GM12878 (cell line): ENCODE data around the gene TRABD2B. TPM values are rescaled to one million over a fixed set of nuclear protein-coding genes. Genes with fewer than 3 reads are reported as not detected.

ENCODE experiments used
- ATAC-seq: fragments of 200-7000 bp; cut with Tn5 transposase; 3 replicates; pipeline ENCODE4 v1.9.1; 2020; ENCODE audit warnings: mild to moderate bottlenecking, moderate library complexity
- BruUV-seq: library from RNA; stranded (reverse); fragments of 400-500 nt; replicated peaks from 2 replicates; lab custom pipeline; 2021; lab: Mats Ljungman, UMichigan
- CTCF ChIA-PET: fragments of 300-600 bp; sonication (Branson Sonifier 250); formaldehyde crosslinking; extraction: SDS; loops from one replicate; lab custom pipeline; 2021; ENCODE audit warnings: inconsistent platforms; lab: Yijun Ruan, JAX
- POLR2A ChIA-PET: fragments of 350-600 bp; formaldehyde crosslinking; extraction: SDS; loops from one replicate; lab custom pipeline; 2021; ENCODE audit warnings: inconsistent platforms; lab: Charles Lee
- RAD21 ChIA-PET: fragments of 300-600 bp; sonication (Branson Sonifier 250); formaldehyde crosslinking; loops from one replicate; lab custom pipeline; 2023; ENCODE audit warnings: antibody characterized with exemption; ENCODE audit not compliant: unreplicated experiment; lab: Charles Lee
- SMC1A ChIA-PET: fragments of 300-600 bp; sonication (Branson Sonifier 250); formaldehyde crosslinking; loops from one replicate; lab custom pipeline; 2023; ENCODE audit not compliant: unreplicated experiment, uncharacterized antibody; lab: Charles Lee
- DNase-seq: peaks from one replicate; pipeline ENCODE4 v3.0.0-alpha.2; 2011; ENCODE audit warnings: low read depth, low spot score
- FAIRE-seq: peaks from 3 replicates; lab custom pipeline; 2011; peaks lifted over from hg19 to GRCh38; lab: Jason Lieb, UNC
- H2AFZ ChIP-seq: 2 replicates; pipeline ENCODE4 v1.6.0; 2011; ENCODE audit warnings: low read depth, low read length, control low read depth; ENCODE audit not compliant: control insufficient read depth
- H3K27ac ChIP-seq: 2 replicates; pipeline ENCODE4 v1.5.1; 2011; ENCODE audit warnings: control low read depth; ENCODE audit not compliant: control insufficient read depth, insufficient read depth
- H3K27me3 ChIP-seq, 2 experiments: replicated peaks in 1 of 2; 2 replicates each; pipeline versions ENCODE4 v1.6.0 to v1.6.1; 2011; ENCODE audit warnings: low read length in 1 of 2; ENCODE audit not compliant: control insufficient read depth in 2 of 2, insufficient read depth in 2 of 2
- H3K36me3 ChIP-seq, 2 experiments: 2 replicates each; pipeline ENCODE4 v1.5.1; 2011; ENCODE audit warnings: low read length in 1 of 2; ENCODE audit not compliant: control insufficient read depth in 2 of 2, insufficient read depth in 2 of 2
- H3K4me1 ChIP-seq: 2 replicates; pipeline ENCODE4 v1.6.1; 2011; ENCODE audit warnings: mild to moderate bottlenecking, low read length, moderate library complexity, mixed read lengths; ENCODE audit not compliant: control insufficient read depth, insufficient read depth
- H3K4me2 ChIP-seq: 2 replicates; pipeline ENCODE4 v1.6.0; 2011; ENCODE audit warnings: control low read depth; ENCODE audit not compliant: control insufficient read depth, insufficient read depth
- H3K4me3 ChIP-seq: fragments of 200-600 bp; sonication (generic); 2 replicates; pipeline ENCODE4 v1.5.1; 2016
- H3K79me2 ChIP-seq: 2 replicates; pipeline ENCODE4 v1.6.0; 2011; ENCODE audit warnings: low read length; ENCODE audit not compliant: control insufficient read depth, insufficient read depth
- H3K9ac ChIP-seq: 2 replicates; pipeline ENCODE4 v1.8.0; 2011; ENCODE audit warnings: low read length, control low read depth, mixed read lengths; ENCODE audit not compliant: control insufficient read depth, insufficient read depth
- H3K9me3 ChIP-seq: replicated peaks from 3 replicates; pipeline ENCODE4 v1.5.1; 2011; ENCODE audit warnings: mild to moderate bottlenecking, low read length; ENCODE audit not compliant: control insufficient read depth, insufficient read depth
- H4K20me1 ChIP-seq: 2 replicates; pipeline ENCODE4 v1.6.0; 2011; ENCODE audit not compliant: control insufficient read depth, insufficient read depth
- IKZF1 ChIP-seq: fragments of 450-650 bp; conservative IDR thresholded peaks from 2 replicates; pipeline ENCODE4 v1.6.1; 2017; ENCODE audit warnings: antibody characterized with exemption, mild to moderate bottlenecking
- MYC ChIP-seq: IDR thresholded peaks from 2 replicates; pipeline ENCODE4 v1.6.1; 2011; ENCODE audit warnings: mild to moderate bottlenecking, low read length, moderate library complexity, inconsistent platforms; ENCODE audit not compliant: insufficient read depth, insufficient replicate concordance, insufficient read length, severe bottlenecking
- STAT1 ChIP-seq: fragments of 450-650 bp; conservative IDR thresholded peaks from 2 replicates; pipeline ENCODE4 v1.6.1; 2014; ENCODE audit warnings: antibody characterized with exemption, mild to moderate bottlenecking
- TCF12 ChIP-seq: IDR thresholded peaks from 2 replicates; pipeline ENCODE4 v1.6.1; 2011; ENCODE audit warnings: low read depth, mild to moderate bottlenecking, low read length
- TCF3 ChIP-seq: IDR thresholded peaks from 2 replicates; pipeline ENCODE4 v1.6.1; 2012; ENCODE audit warnings: low read depth, mild to moderate bottlenecking, low read length, borderline replicate concordance; ENCODE audit not compliant: insufficient read depth
- ZBED1 ChIP-seq: IDR thresholded peaks from 2 replicates; pipeline ENCODE4 v1.6.1; 2016; ENCODE audit warnings: borderline replicate concordance
- ZZZ3 ChIP-seq: IDR thresholded peaks from 2 replicates; pipeline ENCODE4 v1.6.1; 2011; ENCODE audit warnings: low read depth; ENCODE audit not compliant: control insufficient read depth, insufficient read length
- WGBS: methylation state at CpG from one replicate; pipeline ENCODE4 v1.1.6; 2016; ENCODE audit warnings: low lambda C conversion rate; ENCODE audit not compliant: insufficient replicate concordance, insufficient coverage; ENCODE audit errors: missing lambda C conversion rate; 5-methylcytosine and 5-hydroxymethylcytosine counted together
- in situ Hi-C: fragments of 300-500 bp; cut with MboI; formaldehyde crosslinking; loops from 9 replicates; pipeline ENCODE4 v1.14.3; 2018; ENCODE audit warnings: mixed read lengths
- intact Hi-C: fragments of 100-400 bp; cut with micrococcal nuclease; formaldehyde crosslinking; loops from one replicate; pipeline ENCODE4 v1.14.2; 2022; ENCODE audit not compliant: unreplicated experiment
- polyA plus RNA-seq, 11 experiments: library from polyadenylated mRNA; depleted of rRNA in 4 of 11; unstranded in 6 of 11; stranded (reverse) in 5 of 11; fragments of >200 nt; fragmentation: Nextera tagmentation in 4 of 11; fragmentation: Illumina TruSeq in 1 of 11; extraction: Ambion mirVana in 4 of 11; extraction: Trizol in 1 of 11; gene quantifications; 1 replicate in 1 of 11; 2 replicates in 10 of 11; pipeline versions ENCODE4 v1.2.1 to v1.2.3, GENCODE V29; 2011 to 2016; ENCODE audit warnings: inconsistent platforms in 2 of 11, missing spikeins in 2 of 11, low read depth in 1 of 11
- total RNA-seq, 4 experiments: library from RNA; depleted of rRNA in 3 of 4; stranded (reverse); fragments of >200 nt in 3 of 4; fragmentation: Illumina TruSeq in 1 of 4; extraction: Trizol in 1 of 4; gene quantifications; 2 replicates each; pipeline versions ENCODE4 v1.2.1 to v1.2.3, GENCODE V29; 2013 to 2021
- TF ChIP-seq, protein P1 (sequence below): IDR thresholded peaks from 2 replicates; pipeline ENCODE4 v1.6.1; 2012; ENCODE audit warnings: low read depth, low read length, improper control_type of control experiment
- TF ChIP-seq, protein P2 (sequence below): fragments of 450-650 bp; IDR thresholded peaks from 2 replicates; pipeline ENCODE4 v1.6.1; 2017; ENCODE audit warnings: mild to moderate bottlenecking, low read depth, inconsistent platforms; ENCODE audit not compliant: poor library complexity, severe bottlenecking

Gene TRABD2B
- total and polyA plus RNA-seq, 10 of the 15 experiments (the other 5 are each of a cell fraction or from before 2014, with no cell fraction given), result not detected

DNA sequence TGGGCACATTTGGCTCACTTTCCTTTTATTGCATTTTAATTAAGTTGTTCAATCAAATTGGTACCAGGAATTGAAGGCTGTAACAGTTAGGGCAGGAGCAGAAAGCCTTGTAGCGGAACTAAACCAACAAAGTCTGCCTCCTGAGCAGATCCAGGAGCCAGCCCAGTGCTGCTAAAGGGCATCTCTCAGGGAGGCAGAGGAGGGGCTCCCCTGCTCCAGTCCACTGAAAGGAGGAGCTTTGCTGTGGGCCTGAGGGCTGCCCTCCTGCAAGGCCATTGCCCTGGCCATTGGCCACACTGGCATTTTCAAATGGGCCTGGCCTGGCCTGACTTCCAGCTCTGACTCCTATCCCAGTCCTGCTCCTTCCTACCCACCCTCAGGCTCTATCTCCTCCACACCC is 3.7 kb upstream of the TRABD2B start:
- CTCF ChIA-PET, result interaction anchor here (4.1 kb wide), 1 partner anchor 61 kb away, joined by 38 read pairs; no protein-coding TSS in a partner anchor
- Histone ChIP-seq H3K79me2 (no peaks in the 10 kb centered on the region), H3K27me3 (peaks cover 0 to 4% of the 10 kb centered on the region in 2 experiments; a peak in 3 of 4 replicates), H2AFZ (no peak overlapping the region), H3K4me3 (no peak overlapping the region), H3K4me1 (no peaks in the 10 kb centered on the region), H3K9ac (no peak overlapping the region), H3K4me2 (no peak overlapping the region), H4K20me1 (no peaks in the 10 kb centered on the region), H3K27ac (no peak overlapping the region), H3K36me3 (no peaks in the 10 kb centered on the region), H3K9me3 (no peaks in the 10 kb centered on the region)
- BruUV-seq, result no TSS peak
- RAD21 ChIA-PET, result no interaction called here
- TF ChIP-seq IKZF1, result no peak
- TF ChIP-seq, protein P1, sequence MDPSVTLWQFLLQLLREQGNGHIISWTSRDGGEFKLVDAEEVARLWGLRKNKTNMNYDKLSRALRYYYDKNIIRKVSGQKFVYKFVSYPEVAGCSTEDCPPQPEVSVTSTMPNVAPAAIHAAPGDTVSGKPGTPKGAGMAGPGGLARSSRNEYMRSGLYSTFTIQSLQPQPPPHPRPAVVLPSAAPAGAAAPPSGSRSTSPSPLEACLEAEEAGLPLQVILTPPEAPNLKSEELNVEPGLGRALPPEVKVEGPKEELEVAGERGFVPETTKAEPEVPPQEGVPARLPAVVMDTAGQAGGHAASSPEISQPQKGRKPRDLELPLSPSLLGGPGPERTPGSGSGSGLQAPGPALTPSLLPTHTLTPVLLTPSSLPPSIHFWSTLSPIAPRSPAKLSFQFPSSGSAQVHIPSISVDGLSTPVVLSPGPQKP, result no peak
- TF ChIP-seq ZBED1, result no peak
- TF ChIP-seq MYC, result no peak
- SMC1A ChIA-PET, result no interaction called here
- DNase-seq (no peak), FAIRE-seq (no peak), ATAC-seq (no peak)
- intact Hi-C loops (no loop called here), in situ Hi-C loops (no loop called here)
- WGBS, result 31% methylated on average over 1 of the region's 1 CpG
- POLR2A ChIA-PET, result no interaction called here

DNA sequence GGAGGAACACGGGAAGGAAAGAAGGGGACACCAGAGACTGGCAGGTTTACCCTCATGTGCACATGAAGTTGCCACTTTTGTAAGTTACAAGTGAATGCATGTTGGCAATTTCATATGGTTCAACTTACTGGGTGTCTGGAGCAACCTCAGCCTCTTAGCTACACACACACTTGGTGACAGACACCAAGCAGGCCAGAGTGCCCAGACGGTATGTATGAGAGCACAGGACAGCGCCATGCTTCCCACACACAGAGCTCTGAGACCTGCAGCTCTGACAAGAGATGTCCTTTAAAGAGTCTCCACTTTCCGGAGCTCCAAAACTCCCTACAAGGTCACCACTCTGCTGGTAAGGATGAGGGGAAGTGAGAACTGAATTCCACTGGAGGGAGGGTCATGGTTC is 1.9 kb upstream of the TRABD2B start:
- no peak for TF ChIP-seq TCF12
- no peak for TF ChIP-seq STAT1
- no peak for TF ChIP-seq ZZZ3
- no peak for TF ChIP-seq TCF3
- TF ChIP-seq, protein P2, sequence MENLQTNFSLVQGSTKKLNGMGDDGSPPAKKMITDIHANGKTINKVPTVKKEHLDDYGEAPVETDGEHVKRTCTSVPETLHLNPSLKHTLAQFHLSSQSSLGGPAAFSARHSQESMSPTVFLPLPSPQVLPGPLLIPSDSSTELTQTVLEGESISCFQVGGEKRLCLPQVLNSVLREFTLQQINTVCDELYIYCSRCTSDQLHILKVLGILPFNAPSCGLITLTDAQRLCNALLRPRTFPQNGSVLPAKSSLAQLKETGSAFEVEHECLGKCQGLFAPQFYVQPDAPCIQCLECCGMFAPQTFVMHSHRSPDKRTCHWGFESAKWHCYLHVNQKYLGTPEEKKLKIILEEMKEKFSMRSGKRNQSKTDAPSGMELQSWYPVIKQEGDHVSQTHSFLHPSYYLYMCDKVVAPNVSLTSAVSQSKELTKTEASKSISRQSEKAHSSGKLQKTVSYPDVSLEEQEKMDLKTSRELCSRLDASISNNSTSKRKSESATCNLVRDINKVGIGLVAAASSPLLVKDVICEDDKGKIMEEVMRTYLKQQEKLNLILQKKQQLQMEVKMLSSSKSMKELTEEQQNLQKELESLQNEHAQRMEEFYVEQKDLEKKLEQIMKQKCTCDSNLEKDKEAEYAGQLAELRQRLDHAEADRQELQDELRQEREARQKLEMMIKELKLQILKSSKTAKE, result no peak
- H3K9me3 ChIP-seq, result no peaks in the 10 kb centered on the region
- no peak overlapping the region for H2AFZ ChIP-seq
- RAD21 ChIA-PET, result interaction anchor here (0.9 to 1.5 kb wide), 4 partner anchors 11 to 68 kb away, joined by 3 to 4 read pairs (median 3); no protein-coding TSS in a partner anchor
- H3K9ac ChIP-seq, result no peak overlapping the region
- SMC1A ChIA-PET, result interaction anchor here (1.1 to 2.8 kb wide), 3 partner anchors 11 to 93 kb away, joined by 3 to 13 read pairs (median 3); no protein-coding TSS in a partner anchor
- no TSS peak for BruUV-seq
- no peaks in the 10 kb centered on the region for H3K4me1 ChIP-seq
- H3K79me2 ChIP-seq, result no peaks in the 10 kb centered on the region
- no peak overlapping the region for H3K27ac ChIP-seq
- no peaks in the 10 kb centered on the region for H3K36me3 ChIP-seq
- H3K27me3 ChIP-seq, result peaks cover 0 to 7% of the 10 kb centered on the region in 2 experiments; a peak in 3 of 4 replicates
- ATAC-seq (no peak), DNase-seq (no peak), FAIRE-seq (no peak)
- CTCF ChIA-PET, result interaction anchor here (0.6 to 4.1 kb wide), 10 partner anchors 9 to 565 kb away, joined by 3 to 38 read pairs (median 4); no protein-coding TSS in a partner anchor
- no peak overlapping the region for H3K4me3 ChIP-seq
- H4K20me1 ChIP-seq, result no peaks in the 10 kb centered on the region
- POLR2A ChIA-PET, result no interaction called here
- H3K4me2 ChIP-seq, result no peak overlapping the region
- in situ Hi-C loops, result no loop called here
- 19% methylated on average over 4 of the region's 4 CpGs for WGBS
- intact Hi-C loops, result loop anchor here (5.0 kb wide), 1 partner anchor 203 kb away; no protein-coding TSS in a partner anchor
